ENCODE measurements around the gene THBS3.
A peak's percentile ranks its signal among the peaks of the same experiment; 100 is the strongest.
"Not testable (repeated sequence)": the region's sequence is repeated elsewhere in the genome, so short reads cannot be mapped to it uniquely, and the experiment has no call there.

Gene THBS3

DNA sequence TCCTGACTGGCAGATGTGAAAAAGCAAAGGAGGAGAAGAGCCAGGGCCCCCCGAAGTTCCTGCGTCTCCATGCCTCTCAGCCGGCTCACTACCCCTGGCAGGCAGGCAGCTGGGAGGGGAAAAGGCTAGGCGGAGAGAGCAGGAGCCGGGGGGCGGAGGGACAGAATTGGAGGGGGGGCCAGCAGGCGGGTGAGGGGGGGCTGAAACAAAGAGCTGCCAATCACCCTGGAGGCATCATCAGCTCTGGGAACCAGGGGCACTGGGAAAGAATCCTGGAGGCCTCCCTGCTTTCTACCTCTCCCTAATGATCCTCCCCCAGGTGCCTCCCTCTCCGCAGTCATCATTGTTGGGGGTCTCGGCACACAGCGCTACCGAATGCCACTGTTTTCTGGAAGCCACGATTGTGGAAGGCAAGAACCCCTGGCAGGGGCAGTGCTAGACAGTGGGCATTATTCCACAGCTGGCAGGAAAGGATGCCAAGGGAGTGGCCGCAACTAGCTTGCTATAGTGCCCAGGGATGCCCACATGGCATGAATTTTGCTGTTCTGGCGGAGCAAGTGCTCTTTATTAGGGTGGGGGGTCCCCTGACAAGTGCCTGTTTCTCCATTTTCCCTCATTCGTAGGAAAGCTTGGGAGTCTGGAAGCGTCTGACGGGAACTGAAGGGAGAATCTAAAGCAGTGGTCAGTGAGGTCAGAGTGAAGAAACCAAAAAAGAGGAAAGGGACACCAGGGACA lies at the start of gene THBS3:
Gene THBS3 (minus strand): TSS at position 92 of the 735 bp plus-strand sequence. CDS start 21 bp downstream, at position 71.
- no peak for DNase-seq (ENCODE audit: low read depth in 2 of 2)

DNA sequence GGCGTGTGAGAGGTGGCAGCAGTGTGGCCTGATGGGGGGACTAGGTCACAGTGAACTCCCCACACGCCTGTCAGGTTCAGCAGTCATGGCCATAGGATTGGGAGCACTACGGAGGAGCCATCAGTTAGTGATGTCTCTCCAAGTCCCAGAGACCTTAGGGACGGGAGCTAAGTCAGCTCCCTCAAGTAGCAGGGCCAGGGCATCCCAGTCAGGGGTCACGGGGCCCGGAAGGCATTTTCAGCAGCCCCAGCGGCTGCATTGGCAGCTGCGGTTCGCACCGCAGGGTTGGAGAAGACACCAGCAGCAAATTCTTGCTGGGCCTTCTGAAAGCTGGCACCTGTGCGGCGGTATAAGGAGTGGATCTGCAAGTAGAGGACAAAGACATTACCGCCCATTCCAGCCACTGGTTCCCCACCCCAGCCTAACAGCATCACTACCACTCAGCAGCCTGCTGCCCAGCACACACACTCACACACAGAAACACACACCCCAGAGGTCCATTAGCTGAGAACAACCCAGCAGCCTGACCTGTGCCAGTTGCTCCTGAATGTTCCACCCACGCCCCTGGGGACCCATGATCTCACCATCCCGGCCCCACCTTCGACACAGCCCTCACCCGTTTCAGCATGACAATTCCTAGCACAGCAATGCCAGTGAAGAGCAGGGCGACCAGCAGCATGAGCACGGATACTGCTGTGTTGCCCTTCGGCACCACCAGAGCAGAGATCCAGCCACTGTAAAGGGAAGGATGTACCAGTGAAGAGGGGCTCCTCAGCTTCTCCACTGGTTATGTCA lies 48.6 kb upstream of the THBS3 start:
- no peak for DNase-seq (ENCODE audit: low read depth in 2 of 2)

DNA sequence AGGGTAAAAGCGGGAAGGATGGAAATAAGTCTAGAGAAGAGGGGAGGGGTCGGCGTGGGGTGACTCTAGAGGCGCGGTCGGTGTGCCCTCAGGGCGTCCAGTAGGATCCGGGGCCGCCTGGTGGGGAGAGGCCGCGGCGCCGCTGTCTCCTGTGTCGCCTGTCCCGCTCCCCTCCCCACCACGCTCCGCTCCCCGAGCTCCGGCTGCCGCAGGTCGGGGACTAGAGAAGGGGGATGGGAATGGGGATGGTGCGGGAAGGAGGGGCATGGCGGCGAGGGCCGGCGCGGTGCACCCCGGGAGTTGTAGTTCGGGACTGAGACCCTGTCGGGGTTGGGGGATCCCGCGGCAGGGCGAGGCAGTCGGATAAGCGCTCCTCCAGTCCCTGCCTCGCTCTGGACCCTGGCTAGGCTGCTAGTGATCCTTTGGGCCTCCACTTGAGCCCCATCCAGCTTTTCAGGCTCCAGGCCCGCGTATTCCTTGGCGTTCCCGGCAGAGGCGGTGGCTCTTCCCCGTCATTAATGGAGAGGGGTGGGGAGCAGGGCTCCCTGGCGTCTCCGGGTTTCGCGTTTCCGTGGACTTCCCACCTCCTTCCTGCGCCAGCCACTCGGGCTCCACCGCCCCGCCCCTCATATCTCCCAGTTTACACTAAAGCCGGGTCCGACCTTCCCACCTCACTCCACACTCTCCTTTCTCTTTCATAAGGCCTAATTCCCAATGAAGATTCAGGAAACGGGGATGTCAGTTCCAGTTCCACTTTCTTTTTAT lies 47.7 kb upstream of the THBS3 start, which contains the start of gene ENTREP3:
Gene ENTREP3 (minus strand): TSS at position 241 of the 765 bp plus-strand sequence. CDS start 606 bp downstream, outside the sequence.
- peak in 1 of 2 experiments; percentile 44 for DNase-seq (ENCODE audit: low read depth in 2 of 2)

DNA sequence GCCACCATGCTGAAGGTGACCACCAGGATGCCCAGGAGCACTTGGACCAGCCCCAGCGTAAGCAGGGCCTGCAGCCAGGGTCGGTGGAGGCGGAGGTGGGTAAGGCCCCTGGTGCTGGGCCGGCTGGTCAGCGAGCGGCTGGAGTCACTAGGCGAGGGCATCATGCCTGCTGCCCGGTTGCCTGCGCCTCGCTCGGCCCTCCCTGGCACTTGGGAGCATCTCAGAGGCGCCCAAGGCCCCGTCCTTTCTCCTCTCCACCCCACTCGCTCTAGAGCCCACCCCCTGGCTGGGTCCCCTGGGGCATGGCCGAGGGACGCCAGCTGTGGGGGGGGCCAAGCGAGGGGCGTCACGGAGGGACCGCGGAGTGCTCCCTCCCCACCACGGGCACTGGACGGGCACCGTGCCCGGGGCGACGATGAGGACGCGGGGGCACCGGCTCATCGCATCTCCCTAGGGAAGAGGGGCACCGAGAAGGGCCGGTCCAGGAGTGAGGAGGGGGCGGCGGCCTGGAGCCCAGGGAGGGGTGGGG lies 47.1 kb upstream of the THBS3 start:
- no peak for DNase-seq (ENCODE audit: low read depth in 2 of 2)

DNA sequence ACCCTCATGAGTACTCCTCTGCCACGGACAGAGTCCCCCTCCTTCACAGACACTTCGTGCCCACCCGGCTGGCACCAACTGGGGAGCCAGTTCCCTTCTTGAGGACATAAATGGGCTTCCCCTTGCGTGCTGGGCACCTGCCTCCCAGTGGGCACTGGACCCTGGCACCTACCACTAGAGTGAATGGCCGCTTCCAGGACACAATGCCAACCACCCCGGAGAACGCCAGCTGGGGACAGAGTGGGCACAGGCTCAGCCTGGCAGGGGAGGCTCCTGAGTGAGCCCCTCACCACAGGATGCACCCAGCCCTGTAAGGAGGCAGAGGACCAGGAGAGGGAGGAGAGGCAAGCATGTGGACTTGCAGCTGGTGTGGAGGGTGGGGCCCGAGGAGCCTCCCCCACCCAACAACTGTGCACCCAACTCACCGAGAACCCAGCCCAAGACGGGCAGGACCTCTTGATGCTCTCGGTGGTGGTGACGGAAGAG lies 46.6 kb upstream of the THBS3 start:
- DNase-seq (ENCODE audit: low read depth in 2 of 2): no peak

DNA sequence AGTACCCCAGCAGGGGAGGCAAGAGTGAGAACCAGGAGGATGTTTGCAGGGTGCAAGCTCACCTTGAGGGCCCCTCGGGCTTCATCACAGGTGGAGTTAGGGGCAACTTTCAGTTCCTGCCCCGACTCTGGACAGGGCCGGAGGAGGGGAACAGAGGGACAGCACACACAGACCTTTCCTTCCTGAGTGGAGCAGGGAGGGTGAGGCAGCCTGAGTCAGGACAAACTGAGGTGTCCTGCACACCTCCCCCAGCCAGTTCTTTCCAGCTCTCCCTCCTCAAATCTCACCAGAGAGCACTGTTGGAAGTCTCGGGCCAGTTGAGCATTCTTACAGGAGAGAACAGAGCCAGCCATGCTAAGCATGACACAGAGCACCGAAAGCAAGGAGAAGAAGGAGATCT lies 46.1 kb upstream of the THBS3 start:
- no peak for DNase-seq (ENCODE audit: low read depth in 2 of 2)

DNA sequence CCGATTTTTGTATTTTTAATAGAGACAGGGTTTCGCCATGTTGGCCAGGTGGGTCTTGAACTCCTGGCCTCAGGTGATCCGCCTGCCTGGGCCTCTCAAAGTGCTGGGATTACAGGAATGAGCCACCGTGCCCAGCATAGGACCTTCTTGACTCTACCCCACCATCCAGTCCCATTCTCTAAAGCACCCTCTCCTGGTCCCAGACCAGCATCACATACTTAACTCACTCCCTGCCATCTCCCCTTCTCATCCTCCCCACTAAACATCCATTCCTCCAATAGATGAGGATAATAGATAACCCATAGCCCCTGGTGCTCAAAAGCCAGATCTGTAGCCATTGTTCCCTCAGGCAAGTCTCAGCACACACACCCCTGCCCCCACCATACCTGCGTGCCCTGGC lies 45.5 kb upstream of the THBS3 start:
- DNase-seq (ENCODE audit: low read depth in 2 of 2): no peak

DNA sequence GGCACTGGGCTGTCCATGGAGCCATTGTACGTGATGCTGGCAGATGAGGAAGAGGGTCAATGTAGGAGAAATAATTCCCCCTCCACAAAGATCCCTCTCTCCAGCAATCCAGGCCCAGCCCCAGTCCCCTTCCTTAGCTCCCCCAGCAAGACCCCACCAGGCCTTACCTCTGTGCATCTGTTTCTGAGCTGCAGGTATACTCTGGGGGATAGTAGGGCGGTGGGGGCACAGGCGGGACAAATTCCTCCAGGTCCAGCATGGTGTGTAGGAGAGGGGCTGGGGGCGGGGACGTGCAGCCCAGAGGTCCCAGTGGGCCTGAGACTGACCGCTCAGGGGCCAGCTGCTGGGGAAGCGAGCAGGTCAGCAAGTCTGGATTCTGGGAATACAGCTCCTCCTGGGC lies 43.9 kb upstream of the THBS3 start:
- DNase-seq (ENCODE audit: low read depth in 2 of 2): no peak

DNA sequence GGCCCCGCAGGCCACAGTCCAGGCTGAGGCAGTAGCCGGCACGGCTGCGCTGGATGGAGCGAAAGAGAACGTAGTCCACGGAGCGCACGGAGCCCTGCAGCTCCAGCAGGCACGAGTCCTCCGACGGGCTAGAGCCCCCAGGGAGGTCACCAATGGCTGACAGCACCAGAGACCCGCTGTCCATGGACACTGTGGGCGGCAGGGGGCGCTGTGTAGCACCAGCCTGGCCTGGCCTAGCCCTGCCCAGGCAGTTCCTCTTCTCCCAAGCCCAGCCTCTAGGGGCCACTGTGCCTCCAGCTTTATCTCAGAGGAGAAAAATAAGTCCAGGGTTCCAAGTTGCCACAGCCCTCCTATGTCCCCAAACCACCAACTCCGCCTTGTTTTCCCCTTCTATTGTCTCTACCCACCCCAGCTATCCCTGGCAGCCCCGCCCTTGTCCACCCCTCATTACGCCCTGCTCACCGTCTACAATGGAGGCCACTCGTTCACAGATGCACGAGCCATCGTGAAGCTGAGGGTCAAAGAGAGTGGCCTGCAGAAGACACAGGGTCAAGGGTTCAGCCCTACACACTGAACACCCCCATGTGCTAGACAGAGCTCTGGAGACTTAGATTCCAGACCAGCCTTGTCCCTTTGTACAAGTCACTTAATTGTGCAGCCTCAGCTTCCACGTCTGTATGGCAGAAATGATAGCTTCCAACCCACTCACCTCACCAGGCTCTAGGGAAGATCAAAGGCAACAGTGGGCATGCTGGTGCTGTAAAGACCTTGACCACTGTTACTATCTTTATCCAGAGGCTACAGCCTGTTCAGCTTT lies 43.1 kb upstream of the THBS3 start:
- peak; percentile 77 to 78 for DNase-seq (ENCODE audit: low read depth in 2 of 2)

DNA sequence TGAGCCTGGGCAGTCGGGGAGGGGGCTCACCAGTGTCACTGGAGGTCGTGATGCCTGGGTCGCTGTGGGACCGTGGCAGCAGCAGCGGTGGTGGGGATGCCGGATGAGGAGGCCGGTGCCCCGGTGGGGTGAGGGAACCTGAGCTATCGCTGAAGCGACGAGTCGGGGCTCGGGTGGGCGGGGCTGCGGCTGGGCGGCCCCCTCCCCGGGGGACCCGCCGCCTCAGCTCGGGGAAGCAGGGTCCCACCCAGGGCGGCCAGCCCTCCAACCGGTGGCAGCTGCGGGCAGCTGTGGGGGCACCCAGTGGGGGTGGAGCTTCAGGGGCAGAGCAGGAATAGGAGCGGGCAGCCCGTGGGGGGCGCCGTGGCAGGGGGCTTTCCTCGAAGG lies 42.5 kb upstream of the THBS3 start:
- DNase-seq (ENCODE audit: low read depth in 2 of 2): no peak

DNA sequence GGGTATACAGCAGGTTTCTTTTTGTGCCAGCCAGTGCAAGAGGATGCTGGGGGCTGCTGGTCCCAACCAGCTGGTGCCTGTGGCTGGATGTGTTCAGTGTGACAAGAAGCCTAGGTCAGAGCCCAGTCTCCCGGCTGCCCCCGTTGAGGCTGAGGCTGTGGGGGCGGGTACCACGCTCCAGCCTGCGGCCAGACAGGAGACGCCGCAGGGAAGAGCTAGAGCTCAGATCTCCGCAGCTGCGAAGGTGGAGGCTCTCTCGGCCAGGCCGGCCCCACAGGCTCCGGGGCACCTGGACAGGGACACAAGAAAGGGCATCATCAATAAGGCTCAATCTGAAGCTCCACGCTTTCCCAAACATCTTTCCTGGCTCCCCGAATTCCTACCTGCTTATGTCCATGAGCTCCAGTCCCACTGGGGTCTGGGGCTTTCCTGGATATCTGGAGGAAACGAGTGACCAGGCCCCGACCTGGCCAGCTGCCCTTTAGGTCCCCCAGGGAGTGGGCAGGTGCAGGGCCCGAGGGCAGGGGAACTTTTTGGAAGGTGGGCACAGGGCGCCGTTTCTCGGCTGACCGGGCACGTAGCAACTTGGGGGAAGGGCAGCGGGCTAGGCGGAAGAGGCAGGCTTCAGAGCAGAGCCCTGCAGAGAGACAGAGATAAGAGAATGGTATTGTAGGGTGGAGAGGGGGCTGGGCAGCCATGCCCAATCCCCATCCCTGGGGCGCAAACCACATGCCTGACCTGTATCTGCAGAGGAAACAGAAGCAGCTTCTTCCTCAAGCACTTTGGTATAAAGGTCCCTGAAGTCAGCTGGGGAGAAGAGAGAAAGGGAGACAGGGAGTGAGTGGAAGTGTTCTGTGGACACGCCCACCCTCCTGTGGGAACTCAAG lies 40.2 kb upstream of the THBS3 start:
- no peak for DNase-seq (ENCODE audit: low read depth in 2 of 2)

DNA sequence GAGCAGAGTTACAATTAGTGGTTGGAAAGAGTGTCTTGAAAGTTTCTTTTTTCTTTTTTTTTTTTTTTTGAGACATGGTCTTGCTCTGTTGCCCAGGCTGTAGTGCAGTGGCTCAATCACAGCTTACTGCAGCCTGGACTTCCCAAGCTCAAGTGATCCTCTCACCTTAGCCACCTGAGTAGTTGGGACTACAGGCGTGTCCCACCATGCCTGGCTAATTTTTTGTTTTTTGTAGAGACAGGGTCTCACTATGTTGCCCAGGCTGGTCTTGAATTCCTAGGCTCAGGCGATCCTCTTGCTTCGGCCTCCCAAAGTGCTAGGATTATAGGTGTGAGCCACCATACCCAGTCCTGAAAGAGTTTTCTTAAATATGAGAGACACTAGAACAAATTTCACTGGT lies 39.1 kb upstream of the THBS3 start:
- DNase-seq (ENCODE audit: low read depth in 2 of 2): not testable (repeated sequence)

DNA sequence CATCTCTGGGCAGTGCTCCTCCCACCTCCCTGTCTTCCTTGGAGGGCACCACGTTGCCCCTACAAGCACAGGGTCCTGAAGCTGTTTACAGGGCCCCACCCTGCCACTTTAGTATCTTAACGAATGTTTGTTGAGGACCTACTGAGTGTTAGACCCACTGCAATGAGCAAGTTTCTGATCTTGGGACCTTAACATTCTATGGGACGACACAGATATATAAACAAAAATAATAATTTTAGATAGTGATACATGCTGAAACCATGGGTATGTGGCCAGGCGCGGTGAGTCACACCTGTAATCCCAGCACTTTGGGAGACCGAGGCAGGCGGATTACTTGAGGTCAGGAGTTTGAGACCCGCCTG lies 37.4 kb upstream of the THBS3 start:
- no peak for DNase-seq (ENCODE audit: low read depth in 2 of 2)

DNA sequence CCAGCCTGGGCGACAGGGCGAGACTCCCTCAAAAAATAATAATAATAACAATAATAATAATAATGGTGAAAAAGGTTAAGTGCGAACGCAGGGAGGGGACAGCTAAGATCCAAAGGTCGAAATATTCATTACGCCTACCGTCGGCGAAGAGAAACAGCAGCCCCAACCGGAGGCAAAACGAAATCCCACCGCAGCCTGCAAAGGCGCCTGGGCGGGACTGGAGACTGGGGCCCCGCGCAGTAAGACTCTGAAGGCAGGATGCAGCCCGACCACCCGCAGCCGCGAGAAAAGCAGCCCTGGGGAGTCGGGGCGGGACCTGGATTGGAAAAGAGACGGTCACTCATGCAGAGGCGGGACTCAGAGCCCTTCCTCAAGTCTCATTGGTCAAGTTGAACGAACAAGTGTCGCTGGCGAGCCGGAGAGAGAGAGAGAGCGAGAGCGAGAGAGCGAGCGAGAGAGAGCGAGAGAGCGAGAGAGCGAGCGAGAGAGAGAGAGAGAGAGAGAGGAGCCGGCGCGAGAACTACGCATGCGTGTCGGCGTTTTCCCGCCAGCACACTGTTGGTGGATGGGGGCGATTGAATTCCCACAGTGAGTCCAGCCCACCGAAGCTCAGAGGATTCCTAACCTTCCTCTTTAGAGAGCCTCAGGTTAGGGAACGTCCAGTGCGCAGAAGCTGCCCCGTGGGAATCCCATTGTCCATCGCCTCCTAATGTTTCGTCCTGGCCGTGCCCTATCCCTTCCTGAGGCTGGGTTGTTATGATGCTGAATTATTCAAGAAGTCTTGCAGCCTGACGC lies 36.9 kb upstream of the THBS3 start:
- DNase-seq (ENCODE audit: low read depth in 2 of 2): peak; percentile 100

DNA sequence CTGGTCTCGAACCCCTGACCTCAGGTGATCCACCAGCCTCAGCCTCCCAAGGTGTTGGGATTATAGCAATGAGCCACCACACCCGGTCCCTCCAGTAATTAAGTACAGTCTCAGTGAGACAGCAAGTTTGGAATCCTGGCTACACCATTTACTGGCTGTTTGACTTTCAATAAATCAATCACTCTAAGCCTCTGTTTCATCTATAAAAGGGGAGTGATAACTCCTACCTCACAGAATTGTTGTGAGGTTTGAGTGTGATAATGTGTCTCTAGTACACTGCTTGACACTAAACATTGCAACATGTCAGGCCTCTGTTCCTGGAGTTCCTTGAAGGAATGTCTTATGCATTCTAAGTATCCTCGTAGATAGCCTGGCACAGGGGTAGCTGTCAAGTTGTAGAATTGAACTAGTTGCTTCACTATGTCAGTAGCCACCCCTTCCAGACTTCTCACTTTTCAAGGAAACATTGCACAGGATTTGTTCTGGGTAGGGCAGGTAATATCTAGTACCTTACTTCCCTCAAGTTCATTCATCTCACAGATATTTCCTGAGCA lies 35.2 kb upstream of the THBS3 start:
- DNase-seq (ENCODE audit: low read depth in 2 of 2): no peak

DNA sequence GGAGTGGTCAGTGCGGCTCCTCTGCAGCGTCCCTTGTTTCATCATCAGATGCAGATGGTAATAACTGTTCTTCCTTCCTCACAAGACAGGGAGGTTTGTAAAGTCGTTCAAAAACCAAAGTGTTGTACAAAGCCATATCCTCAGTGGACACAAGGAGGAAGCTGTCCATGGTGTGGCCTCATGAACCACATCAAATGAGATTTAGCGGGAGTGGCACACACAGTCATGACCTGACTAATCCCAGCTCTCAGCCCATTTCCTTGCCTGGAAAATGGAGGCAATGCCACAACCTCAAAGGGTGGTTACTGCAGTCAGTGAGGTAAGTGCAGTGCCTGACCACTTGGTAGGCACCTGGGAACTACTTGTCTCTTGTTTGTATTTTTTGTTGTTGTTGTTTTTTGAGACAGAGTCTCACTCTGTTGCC lies 34.2 kb upstream of the THBS3 start:
- DNase-seq (ENCODE audit: low read depth in 2 of 2): no peak

DNA sequence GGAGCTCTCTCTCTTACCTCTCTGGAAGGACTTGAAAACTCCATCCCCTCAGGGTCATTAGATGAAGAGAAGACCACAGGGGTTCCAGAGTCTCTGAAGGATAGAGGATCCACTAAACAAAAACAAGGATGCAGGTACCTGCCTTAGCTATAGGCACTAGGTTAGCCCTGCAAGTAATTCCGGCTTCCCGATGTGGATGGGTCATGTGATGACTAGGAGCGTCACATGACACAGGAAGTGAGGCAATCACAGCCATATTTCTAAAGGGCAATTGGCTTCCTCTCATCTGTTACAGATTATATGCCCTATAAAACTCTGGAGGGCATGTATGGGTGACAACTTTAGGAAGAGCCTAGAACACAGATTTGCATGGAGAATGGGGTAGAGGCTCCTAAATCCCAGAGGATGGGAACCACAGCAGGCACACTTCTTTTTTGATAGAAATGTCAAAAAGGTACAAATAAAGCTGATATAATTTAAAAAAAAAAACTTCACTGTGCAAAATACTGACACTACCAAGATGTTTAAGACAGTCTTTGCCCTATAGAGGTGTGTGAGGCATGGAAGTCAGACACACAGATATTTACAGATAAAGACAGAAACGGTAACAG lies 33.5 kb upstream of the THBS3 start:
- peak; percentile 76 to 77 for DNase-seq (ENCODE audit: low read depth in 2 of 2)

DNA sequence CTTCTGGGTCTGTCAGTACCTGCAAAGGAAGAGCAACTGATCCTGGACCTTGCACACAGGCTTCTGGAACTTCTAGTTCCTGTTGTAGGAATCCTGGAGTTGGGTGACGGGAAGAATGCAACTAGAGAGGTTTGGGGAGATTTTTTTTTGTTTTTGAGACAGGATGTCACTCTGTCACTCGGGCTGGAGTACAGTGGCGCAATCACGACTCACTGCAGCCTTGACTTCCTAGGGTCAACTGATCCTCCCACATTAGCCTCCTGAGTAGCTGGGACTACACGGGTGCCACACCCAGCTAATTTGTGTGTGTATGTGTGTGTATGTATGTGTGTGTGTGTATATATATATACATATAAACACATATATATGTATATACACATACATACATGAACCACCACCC lies 28.8 kb upstream of the THBS3 start:
- no peak for DNase-seq (ENCODE audit: low read depth in 2 of 2)

All from fibroblast of skin of left quadriceps (primary cell).